GM19397 (cell line): ENCODE results near the gene PPP1R13B.

Source experiments
- ATAC-seq: cut with Tn5 transposase; IDR thresholded peaks from one replicate; pipeline ENCODE4 v1.9.1; 2021; ENCODE audit warnings: mild to moderate bottlenecking, moderate library complexity; ENCODE audit not compliant: unreplicated experiment

Gene PPP1R13B

DNA sequence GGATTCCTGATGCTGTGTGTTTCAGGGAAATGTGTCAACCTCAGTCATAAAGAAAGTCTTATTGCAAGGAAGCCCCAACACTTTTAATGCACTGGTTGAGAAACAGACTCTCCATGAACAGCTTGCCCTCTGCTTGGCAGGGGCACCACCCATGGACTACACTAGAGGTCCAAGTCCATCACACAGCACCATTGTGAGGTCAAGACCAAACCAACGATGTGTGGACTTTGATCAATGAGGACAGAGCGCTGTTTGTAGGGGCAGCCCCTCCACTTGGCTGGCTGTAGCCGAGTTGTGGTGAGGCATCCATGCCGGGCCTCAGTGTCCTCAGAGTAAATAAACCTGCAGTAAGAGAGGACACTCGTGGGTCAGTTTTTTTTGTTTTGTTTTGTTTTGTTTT is 102.0 kb downstream of the PPP1R13B start:
- ATAC-seq = no peak

DNA sequence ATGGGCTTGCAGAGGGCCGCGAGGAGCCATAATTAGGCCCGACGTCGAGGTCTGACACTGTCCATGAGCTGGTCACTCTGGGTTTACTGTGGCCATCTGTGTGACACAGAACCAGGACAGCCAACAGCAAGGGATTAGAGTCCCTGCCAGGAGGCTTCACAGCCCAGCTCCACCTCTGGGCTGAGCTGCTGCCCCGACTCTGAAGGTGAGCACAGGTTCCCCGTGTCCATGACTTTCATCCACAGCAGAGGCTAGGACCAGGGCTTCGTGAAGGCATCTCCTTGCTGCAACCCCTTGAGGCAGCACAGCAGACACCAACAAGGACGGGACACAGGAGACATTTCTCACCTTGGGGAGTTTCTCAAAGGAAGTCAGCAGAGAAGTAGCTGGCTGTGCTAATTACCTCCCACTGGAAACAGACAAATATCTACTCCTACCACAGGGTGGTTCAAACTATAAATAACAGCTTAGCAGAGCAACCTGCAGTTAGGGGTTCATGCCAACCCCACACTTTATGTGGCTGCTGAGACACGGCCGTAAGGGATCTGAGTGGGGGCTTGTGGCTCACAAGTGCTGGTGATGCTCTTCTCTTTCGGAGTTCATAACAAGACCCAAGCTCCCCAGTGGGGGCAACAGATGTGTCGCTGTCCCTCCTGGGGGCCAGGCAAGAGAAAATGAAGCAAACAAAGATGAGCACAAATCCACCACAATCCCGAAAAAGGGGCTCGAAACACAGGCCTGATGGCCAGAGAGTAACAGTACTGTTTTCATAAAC is 102.6 kb downstream of the PPP1R13B start:
- no peak for ATAC-seq

- no peak for ATAC-seq
These were observed 103.7 kb downstream of the PPP1R13B start for GRCh38 chr14:103743691-103744090.

- ATAC-seq = no peak
These were observed 104.7 kb downstream of the PPP1R13B start for GRCh38 chr14:103742499-103743255.

DNA sequence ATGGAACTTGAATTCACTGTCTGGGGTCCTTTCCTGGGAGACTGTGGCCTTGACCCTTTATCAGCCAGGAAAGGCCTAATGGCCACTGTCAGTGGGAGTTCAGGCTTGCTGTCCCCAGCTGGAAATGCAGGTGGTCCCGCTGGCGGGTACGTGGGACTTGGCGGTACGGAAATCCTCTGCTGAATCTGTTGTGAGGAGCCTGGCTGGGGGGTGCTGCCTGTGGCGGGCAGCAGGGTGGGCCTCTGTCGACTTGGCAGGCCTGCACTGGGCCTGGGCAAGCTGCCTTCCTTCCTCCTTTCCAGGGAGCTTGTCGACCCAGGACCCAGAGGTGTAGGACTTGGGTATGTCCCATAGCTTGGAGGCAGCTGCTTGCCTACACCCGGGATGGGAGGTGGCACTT is 105.5 kb downstream of the PPP1R13B start:
- no peak for ATAC-seq

GRCh38 chr14:103740991-103741689 is 106.2 kb downstream of the PPP1R13B start:
- no peak for ATAC-seq

- ATAC-seq = no peak
These were observed 107.4 kb downstream of the PPP1R13B start for GRCh38 chr14:103739793-103740501.

DNA sequence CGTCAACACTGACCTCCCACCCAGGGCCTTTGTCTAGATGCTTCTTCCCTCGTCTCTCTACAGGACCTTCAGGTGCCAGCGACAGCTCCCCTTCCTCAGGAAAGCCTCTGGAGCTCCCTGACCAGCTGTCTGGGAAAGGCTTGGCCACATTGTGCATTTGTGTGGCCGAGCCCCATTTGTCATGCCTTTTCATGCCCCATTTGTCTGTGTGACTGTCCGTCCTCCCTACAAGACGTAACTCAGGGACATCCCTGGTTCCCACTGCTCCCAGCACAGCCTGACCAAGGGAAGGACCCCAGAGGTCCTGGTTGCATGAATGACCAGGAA is 107.9 kb downstream of the PPP1R13B start:
- no peak for ATAC-seq

DNA sequence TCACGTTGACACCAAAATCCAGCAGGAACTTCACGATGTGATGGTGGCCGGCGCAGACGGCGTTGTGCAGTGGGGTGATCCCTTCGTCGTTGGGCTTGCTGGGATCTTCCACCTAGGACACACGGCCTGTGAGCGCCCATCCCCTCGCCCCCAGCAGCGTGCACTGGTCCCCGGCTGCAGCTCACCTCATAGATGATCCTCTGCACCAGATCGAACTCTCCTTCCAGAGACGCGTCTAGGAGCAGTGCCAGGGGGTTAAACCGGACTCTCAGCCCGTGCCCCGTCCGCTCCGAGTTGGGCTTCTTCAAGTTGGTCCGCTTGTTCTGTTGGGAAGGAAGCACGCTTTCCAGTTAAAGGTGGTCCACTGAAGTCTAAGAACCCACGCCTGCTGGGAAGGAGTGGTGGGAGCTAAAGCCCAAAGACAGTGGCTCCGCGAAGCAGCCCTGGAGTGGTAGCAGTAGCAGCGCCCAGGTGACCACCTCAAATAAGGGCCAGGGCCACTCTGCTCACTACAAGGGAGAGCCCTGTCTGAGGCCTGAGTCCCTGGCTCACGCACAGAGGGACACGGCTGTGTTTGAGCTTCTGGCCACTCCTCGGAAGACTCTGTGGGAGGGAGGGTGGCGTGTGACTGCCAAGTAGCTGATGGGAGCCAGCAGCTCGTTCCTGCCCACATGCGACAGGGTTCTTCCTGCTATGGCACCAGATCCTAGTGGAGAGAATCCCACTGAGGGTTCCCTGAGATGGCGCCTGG is 108.5 kb downstream of the PPP1R13B start:
- no peak for ATAC-seq

GRCh38 chr14:103738166-103738565 is 109.2 kb downstream of the PPP1R13B start:
- ATAC-seq = no peak

DNA sequence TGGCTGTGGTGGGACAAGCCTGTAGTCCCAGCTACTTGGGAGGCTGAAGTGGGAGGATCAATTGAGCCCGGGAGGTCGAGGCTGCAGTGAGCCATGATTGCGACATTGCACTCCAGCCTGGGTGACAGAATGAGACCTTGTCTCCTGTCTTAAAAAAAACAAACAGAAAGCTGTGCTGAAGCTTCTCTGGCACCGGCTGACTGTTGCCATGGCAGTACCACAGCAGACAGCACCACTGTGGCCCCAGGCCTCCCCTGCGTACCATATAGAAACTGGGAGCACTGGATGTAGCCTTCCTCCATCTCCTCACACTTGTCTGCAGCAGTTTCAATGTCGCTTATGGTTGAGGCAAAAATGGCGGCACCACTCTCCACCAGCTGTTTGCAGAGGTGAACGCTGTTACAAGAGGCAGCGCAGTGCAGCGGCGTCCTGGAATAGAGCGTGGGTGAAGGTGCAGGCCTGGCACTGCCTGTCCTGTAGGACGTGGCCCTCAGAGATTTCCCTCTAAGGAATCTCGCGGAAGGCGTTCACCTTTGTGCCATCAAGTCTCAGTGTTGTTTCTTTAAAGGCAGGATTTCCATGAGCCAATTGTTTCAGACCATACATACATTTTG is 109.8 kb downstream of the PPP1R13B start:
- ATAC-seq = no peak

- ATAC-seq = no peak
These were observed 110.6 kb downstream of the PPP1R13B start for GRCh38 chr14:103736546-103737431.

DNA sequence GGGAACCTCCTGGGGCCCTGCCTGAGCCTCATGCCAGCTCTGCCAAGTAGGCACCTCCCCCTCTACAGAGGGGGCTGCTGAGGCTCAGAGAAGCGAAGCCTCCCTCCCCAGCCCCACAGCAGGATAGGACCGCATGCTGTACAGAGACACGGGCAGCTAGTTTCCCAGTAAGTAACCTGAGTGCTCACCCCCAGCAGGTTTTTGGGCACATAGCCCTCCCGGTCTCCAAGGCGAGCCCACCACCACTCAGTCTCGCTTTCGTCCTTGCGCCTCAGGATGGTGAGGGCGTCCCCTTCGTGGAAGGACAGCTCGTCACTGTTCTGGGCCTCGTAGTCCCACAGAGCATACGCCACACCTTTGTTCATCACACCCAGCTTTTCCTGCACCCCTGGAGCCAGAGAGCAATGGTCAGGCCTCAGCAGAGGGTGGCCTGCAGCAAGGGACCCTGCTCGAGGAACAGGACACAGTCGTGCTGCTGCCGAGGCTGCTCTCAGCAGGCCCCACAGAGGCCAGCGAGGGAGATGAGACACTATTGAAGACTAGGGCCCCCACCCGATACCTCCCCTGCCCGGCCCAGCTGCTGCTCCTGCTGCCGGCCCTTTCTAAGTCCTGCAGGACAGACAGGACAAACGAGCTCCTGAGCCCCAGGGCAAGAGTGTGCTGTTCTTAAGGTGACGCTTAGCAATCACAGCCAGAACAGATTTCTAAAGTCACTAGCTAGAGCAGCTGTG is 111.4 kb downstream of the PPP1R13B start:
- no peak for ATAC-seq

GRCh38 chr14:103735439-103735814 is 111.9 kb downstream of the PPP1R13B start:
- ATAC-seq = no peak

GRCh38 chr14:103735022-103735421 is 112.4 kb downstream of the PPP1R13B start:
- no peak for ATAC-seq

DNA sequence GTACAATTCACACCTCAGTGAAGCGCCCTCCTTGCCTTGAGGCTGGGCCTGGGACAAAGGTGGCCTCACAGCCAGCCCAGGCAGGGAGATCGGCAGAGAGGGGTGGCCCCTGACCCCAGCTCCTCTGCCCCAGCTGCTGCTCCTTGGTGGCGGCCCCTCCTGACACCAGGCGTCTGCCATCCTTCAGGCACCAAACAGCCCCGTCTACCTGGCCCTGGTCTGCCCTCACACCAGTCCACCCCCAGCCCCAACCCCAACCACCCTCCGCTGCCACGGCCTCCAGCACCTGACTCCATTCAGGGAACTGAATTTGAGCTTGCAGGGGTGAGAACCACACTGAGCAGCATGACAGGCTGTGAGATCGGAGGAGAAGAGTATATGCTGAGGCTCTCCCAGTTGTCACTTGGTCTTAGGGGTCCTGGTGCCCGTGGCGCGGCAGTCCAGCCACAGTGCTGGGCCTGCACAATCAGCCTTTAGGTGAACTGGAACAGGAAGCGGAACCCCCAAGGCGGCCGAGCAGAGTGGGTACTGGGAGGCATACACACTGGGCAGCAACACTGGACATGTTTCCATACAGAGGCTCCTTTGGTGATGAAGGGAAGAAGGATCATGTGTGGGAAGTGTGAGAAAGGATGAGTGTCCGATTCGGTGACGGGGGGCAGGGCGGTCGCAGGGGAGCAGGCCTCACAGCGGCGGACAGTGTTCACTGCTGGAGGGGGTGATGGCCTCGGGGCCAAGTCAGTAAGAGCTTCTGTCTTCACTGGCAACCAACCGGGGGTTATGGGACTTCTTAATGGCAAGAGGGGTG is 113.1 kb downstream of the PPP1R13B start:
- ATAC-seq = no peak

GRCh38 chr14:103733651-103734050 is 113.7 kb downstream of the PPP1R13B start:
- no peak for ATAC-seq
